ENCODE results near the gene PTPRB.

DNA sequence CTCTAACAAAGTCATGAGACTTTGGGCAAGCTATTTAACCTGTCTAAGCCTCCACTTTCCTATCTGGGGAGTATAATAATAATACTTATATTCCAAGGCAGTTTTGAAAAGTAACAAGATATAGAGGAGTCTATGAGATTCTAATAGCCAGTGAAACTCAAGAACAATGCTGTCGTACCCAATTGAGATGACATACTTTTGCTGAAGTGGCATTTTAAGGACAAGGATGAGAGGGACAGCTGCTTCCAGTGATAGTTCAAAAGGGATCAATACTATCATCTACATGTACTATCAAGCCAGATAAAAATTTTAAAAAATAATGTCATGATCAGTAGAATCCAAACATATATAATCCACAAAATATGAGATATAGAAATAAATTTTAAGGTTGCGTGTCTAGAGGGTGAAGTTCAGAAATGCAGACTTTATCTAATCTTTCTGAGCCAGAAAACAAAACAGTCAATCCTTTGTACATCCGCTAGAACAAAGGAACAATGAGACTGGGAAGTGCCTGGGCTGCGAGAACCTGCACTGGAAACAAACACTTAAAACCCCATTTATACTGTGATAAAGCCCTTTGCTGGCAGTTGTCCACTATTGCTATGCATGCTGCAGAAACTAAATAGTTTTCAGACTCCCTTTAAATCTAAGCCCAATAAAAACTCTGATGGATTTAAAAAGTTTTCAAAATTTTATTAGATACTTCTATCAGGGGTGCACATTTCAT, 38.6 kb downstream of the PTPRB start:
- TF ChIP-seq, protein P1, sequence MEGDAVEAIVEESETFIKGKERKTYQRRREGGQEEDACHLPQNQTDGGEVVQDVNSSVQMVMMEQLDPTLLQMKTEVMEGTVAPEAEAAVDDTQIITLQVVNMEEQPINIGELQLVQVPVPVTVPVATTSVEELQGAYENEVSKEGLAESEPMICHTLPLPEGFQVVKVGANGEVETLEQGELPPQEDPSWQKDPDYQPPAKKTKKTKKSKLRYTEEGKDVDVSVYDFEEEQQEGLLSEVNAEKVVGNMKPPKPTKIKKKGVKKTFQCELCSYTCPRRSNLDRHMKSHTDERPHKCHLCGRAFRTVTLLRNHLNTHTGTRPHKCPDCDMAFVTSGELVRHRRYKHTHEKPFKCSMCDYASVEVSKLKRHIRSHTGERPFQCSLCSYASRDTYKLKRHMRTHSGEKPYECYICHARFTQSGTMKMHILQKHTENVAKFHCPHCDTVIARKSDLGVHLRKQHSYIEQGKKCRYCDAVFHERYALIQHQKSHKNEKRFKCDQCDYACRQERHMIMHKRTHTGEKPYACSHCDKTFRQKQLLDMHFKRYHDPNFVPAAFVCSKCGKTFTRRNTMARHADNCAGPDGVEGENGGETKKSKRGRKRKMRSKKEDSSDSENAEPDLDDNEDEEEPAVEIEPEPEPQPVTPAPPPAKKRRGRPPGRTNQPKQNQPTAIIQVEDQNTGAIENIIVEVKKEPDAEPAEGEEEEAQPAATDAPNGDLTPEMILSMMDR (conservative IDR thresholded peaks at IDR 0.05), result no peak
- no peak for TF ChIP-seq EZH2 (IDR thresholded peaks at IDR 0.05; ENCODE audit: low read depth)

All from PC-9 (cell line).